Right atrium auricular region (tissue), 2 donors: Measurements from ENCODE around the gene SLC2A8. TPM values are rescaled to one million over a fixed set of nuclear protein-coding genes. Genes with fewer than 3 reads are reported as not detected.

Experiments
- DNase-seq: peaks from one replicate; pipeline ENCODE4 v3.0.0-alpha.2; 2019; ENCODE audit warnings: low spot score
- H3K27ac ChIP-seq, 2 donors: fragments of 200-600 bp; sonication (generic); 1 replicate in 1 of 2; 2 replicates in 1 of 2; pipeline ENCODE4 v1.5.1; 2016 to 2019
- H3K27me3 ChIP-seq, 2 donors: fragments of 200-600 bp; sonication (generic); one replicate each; pipeline versions ENCODE4 v1.5.1 to v1.6.0; 2017 to 2019
- H3K36me3 ChIP-seq: fragments of 200-600 bp; sonication (generic); one replicate; pipeline ENCODE4 v1.5.1; 2016
- H3K4me1 ChIP-seq, 2 donors: fragments of 200-600 bp; sonication (generic); one replicate each; pipeline versions ENCODE4 v1.5.1 to v1.6.0; 2017 to 2019
- H3K4me3 ChIP-seq, 2 donors: fragments of 200-600 bp; sonication (generic); 1 replicate in 1 of 2; 2 replicates in 1 of 2; pipeline ENCODE4 v1.5.1; 2017 to 2019; ENCODE audit warnings: mild to moderate bottlenecking in 1 of 2, moderate library complexity in 1 of 2
- H3K9me3 ChIP-seq, 2 donors: fragments of 200-600 bp; sonication (generic); one replicate each; pipeline ENCODE4 v1.5.1; 2019
- CTCF ChIP-seq, 2 donors: fragments of 200-600 bp; sonication (generic); IDR thresholded peaks; one replicate each; pipeline ENCODE4 v1.5.1; 2019; ENCODE audit warnings: antibody characterized with exemption in 2 of 2
- total RNA-seq, 2 donors: library from RNA; depleted of rRNA; stranded (reverse); fragments of >200 nt; gene quantifications; one replicate each; pipeline ENCODE4 v1.1.0, GENCODE V29; 2016

Gene SLC2A8
- total RNA-seq, 2 donors from 2014 or later, result 19.2 to 19.8 TPM

GRCh38 chr9:127444921-127445850 is 48.2 kb downstream of the SLC2A8 start:
- peaks cover 94% of the 10 kb centered on the region for H3K36me3 ChIP-seq
- H3K9me3 ChIP-seq, result no peaks in the 10 kb centered on the region
- no peak overlapping the region for H3K4me3 ChIP-seq
- no peak for DNase-seq
- no peak overlapping the region for H3K27ac ChIP-seq
- no peak for TF ChIP-seq CTCF (IDR thresholded peaks at IDR 0.05)
- no peaks in the 10 kb centered on the region for H3K27me3 ChIP-seq
- peaks cover 0 to 22% of the 10 kb centered on the region in 2 donors for H3K4me1 ChIP-seq

GRCh38 chr9:127445851-127446712 is 49.1 kb downstream of the SLC2A8 start:
- H3K27ac ChIP-seq, result no peak overlapping the region
- no peaks in the 10 kb centered on the region for H3K9me3 ChIP-seq
- H3K27me3 ChIP-seq, result no peaks in the 10 kb centered on the region
- no peak for DNase-seq
- no peak for TF ChIP-seq CTCF (IDR thresholded peaks at IDR 0.05)
- H3K36me3 ChIP-seq, result peaks cover 85% of the 10 kb centered on the region
- H3K4me1 ChIP-seq, result peaks cover 0 to 27% of the 10 kb centered on the region in 2 donors
- no peak overlapping the region for H3K4me3 ChIP-seq

GRCh38 chr9:127446713-127447415 is 49.9 kb downstream of the SLC2A8 start:
- no peak for TF ChIP-seq CTCF (IDR thresholded peaks at IDR 0.05)
- Histone ChIP-seq H3K27ac (no peak overlapping the region), H3K36me3 (peaks cover 77% of the 10 kb centered on the region), H3K4me1 (peaks cover 0 to 28% of the 10 kb centered on the region in 2 donors), H3K9me3 (no peaks in the 10 kb centered on the region), H3K4me3 (no peak overlapping the region), H3K27me3 (no peaks in the 10 kb centered on the region)
- no peak for DNase-seq

- no peak for TF ChIP-seq CTCF (IDR thresholded peaks at IDR 0.05)
- peaks cover 0 to 35% of the 10 kb centered on the region in 2 donors for H3K4me1 ChIP-seq
- no peak overlapping the region for H3K4me3 ChIP-seq
- no peaks in the 10 kb centered on the region for H3K27me3 ChIP-seq
- H3K36me3 ChIP-seq, result peaks cover 71% of the 10 kb centered on the region
- no peaks in the 10 kb centered on the region for H3K9me3 ChIP-seq
- no peak for DNase-seq
- no peak overlapping the region for H3K27ac ChIP-seq
These were observed 50.6 kb downstream of the SLC2A8 start for GRCh38 chr9:127447416-127448111.
